VCaP (cell line): Measurements from ENCODE around the gene CYP26C1.

Source experiments
- H3K27ac ChIP-seq: fragments of 450-650 bp; 2 replicates; pipeline ENCODE4 v1.5.1; 2017
- TF ChIP-seq, protein P1 (sequence below): fragments of 450-650 bp; conservative IDR thresholded peaks from 2 replicates; pipeline ENCODE4 v1.5.1; 2017; ENCODE audit warnings: mild to moderate bottlenecking, moderate library complexity

CYP26C1 gene

DNA sequence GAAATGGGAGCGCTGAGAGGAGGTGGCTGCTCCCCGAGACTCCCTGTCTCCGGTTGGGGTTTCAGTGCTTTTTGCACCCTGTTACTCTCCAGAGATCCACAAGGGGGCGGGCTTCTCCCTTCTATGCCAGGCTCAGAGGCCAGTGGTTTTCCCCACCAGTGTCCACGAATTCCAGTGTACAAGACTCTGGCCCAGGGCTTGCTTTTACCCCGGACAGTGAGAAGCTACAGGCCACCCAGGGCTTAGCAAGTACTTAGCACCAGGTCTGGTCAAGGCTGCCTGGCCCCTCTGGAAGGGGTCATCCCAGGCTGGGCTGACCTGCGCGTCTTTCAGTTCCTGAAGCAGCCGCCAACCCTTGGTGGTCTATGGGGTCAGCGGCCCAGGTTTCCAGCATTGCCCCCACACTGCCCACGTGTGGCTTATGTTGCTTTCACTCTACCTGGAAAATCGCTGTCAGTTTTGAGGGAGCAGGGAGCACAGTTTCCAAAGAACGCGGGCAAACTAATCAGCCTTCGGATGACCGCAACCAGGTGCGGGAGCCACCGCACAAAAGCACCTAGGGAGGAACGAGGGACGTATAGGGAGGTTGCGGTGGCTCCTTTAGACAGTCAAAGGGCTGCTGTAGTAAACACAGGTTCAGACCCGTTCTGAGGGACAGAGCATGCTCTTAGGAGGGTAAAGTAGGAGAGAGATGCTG, 19.9 kb downstream of the CYP26C1 start:
- H3K27ac ChIP-seq = no peak overlapping the region

DNA sequence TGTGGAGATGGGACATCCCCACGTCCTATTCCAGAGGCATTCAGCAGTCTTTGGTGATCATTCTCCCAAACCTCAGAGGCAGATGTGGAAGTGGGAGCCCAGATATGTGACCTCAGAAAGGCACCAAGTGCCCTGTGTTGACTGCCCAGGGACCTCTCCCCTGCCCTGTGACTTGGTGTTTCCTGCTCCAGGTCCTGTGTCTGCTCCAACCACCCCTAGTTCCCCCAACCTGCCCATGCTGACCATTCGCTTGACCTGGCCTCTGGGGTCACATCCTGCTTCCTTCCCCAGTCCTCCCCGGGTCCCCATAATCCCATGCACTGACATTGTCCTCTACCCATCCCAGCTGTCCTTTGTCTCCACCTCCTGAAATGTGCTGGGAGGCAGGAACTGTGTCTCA, 20.7 kb downstream of the CYP26C1 start:
- no peak overlapping the region for H3K27ac ChIP-seq
- TF ChIP-seq, protein P1, sequence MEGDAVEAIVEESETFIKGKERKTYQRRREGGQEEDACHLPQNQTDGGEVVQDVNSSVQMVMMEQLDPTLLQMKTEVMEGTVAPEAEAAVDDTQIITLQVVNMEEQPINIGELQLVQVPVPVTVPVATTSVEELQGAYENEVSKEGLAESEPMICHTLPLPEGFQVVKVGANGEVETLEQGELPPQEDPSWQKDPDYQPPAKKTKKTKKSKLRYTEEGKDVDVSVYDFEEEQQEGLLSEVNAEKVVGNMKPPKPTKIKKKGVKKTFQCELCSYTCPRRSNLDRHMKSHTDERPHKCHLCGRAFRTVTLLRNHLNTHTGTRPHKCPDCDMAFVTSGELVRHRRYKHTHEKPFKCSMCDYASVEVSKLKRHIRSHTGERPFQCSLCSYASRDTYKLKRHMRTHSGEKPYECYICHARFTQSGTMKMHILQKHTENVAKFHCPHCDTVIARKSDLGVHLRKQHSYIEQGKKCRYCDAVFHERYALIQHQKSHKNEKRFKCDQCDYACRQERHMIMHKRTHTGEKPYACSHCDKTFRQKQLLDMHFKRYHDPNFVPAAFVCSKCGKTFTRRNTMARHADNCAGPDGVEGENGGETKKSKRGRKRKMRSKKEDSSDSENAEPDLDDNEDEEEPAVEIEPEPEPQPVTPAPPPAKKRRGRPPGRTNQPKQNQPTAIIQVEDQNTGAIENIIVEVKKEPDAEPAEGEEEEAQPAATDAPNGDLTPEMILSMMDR = no peak

More for the DNA sequence above, 19.9 kb downstream of the CYP26C1 start:
- TF ChIP-seq, protein P1 = peak; percentile 88

DNA sequence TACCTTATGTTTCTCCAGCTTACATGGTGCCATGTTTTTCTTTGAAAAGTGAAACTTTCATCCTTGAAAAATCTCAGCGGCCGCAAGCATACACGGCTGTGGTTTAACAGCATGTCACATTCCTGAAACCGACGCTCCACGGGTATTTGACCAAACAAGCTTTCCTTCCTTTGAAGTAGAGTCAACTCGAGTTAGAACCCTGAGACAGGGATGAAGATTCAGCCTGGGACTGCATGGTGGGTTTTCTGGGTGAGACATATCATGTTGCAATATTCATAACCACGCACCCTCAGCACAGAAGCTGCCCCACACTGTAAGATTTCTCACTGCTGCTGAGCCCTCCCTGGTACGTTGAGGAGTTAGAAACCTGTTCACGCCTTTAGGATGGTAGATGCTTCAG, 21.2 kb downstream of the CYP26C1 start:
- H3K27ac ChIP-seq = no peak overlapping the region
- TF ChIP-seq, protein P1 = no peak

DNA sequence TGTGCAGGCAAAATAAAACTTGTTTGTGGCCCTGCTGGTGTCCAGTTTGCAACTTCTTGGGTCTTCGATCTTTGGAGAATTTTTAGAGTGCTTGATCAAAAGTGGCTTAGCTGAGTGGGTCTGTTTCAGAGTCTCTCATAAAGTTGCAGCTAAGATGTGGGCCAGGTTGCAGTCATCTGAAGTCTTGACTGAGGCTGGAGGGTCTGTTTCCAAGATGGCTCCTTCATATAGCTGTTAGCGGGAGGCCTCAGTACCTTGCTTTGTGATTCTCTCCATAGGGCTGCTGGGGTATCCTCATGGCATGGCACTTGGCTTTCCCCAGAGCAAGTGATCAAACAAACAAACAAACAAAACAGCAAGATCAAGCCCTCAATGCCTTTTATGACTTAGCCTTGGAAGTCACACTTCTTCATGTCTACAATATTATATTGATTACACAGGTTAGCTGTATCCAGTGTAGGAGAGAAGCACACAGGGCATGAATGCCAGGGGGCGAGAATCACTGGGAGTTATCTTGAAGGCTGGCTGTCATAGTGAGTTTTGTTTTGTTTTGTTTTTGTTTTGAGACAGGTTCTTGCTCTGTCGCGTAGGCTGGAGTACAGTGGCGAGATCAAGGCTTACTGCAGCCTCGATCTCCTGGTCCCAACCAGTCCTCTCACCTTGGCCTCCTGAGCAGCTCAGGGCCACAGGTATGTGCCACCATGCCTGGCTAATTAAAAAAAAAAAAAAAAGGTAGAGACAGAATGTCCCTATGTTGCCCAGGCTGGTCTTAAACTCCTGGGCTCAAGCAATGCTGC, 23.3 kb downstream of the CYP26C1 start:
- H3K27ac ChIP-seq = no peak overlapping the region
- TF ChIP-seq, protein P1 = no peak

DNA sequence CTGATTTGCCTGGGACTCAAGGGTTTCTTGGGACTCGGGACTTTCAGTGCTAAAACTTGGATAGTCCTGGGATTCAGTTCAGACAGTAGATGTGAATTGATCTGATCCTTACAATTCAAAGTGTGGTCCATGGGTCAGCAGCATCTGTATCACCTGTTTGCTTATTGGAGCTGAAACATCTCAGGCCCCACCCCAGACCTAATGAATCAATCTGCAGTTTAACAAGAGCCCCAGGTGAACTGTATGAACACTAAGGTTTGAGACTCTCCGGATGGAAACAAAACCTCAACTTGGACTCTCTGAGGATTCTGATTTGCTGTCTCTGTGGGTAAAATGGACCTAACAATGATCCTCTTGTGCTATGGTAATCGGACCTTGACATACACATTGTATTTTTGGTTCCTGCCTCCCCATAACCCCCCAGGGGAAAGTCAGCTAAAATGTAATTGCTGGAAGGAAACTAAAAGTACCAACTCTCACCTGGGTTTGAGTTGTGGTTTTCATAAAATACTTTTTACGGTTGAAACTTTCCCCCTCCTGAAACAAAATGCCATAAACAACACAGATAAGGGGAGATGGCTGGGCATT, 24.8 kb downstream of the CYP26C1 start:
- H3K27ac ChIP-seq = no peak overlapping the region
- TF ChIP-seq, protein P1 = no peak

DNA sequence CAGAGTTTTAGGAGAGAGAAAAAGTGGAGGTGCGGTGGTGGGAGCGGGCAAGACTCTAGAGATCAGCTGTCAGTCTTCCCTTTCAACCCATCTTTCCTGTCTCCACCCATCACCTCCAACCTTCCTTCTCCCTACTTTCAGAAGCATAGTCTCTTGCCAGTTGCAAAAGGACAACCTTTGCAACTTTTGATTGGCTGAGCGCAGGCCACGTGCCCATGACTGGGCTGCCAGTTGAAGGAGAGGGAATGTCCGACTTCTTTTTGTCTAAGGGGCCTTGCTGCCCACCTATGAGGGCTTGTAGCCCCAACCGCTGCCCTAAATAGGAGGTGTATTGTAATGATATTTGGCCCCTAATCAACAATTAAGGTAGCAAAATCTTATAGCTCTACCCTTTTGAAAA, 25.7 kb downstream of the CYP26C1 start:
- no peak overlapping the region for H3K27ac ChIP-seq
- TF ChIP-seq, protein P1 = no peak

DNA sequence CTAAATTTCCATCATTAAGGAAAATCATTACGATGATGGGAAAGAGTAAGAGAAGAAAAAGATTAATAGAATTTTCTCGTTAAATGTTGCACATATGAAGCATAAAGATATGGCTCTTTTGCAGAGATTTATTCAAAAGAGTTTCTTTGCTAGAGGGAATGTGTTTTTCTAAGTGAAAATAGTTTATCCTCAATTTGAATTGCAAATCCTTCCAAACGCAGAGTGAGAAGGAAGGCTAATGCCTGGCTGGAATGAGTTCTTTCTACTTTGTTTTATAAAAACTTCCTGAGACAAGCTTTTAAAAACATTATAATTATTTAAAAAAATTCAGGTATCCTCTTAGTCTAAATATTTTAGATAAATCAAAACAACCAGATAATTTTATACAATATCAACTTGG, 27.2 kb downstream of the CYP26C1 start:
- H3K27ac ChIP-seq = no peak overlapping the region
- TF ChIP-seq, protein P1 = no peak
